ENCODE measurements around the gene OXCT2.

DNA sequence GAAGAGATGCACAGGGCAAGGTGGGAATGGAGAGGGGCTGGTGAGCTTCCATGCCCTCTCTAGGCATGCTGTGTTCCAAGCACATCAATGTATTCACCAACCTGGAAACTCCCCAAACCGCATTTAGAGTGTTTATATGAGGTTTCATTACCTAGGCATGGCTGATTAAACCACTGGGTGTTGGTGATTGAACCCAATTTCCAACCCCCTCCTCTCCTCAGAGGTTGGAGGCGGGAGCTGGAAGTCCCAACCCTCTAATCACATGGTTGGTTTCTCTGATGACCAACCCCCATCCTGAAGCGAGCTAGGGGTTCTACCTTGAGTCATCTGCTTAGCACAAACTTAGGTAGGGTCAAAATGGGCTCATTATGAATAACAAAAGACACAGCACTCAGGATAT, 35.4 kb downstream of the OXCT2 start:
- TF ChIP-seq, protein P1, sequence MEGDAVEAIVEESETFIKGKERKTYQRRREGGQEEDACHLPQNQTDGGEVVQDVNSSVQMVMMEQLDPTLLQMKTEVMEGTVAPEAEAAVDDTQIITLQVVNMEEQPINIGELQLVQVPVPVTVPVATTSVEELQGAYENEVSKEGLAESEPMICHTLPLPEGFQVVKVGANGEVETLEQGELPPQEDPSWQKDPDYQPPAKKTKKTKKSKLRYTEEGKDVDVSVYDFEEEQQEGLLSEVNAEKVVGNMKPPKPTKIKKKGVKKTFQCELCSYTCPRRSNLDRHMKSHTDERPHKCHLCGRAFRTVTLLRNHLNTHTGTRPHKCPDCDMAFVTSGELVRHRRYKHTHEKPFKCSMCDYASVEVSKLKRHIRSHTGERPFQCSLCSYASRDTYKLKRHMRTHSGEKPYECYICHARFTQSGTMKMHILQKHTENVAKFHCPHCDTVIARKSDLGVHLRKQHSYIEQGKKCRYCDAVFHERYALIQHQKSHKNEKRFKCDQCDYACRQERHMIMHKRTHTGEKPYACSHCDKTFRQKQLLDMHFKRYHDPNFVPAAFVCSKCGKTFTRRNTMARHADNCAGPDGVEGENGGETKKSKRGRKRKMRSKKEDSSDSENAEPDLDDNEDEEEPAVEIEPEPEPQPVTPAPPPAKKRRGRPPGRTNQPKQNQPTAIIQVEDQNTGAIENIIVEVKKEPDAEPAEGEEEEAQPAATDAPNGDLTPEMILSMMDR (IDR thresholded peaks at IDR 0.05; ENCODE audit: insufficient read depth, low read length), result no peak
- TF ChIP-seq, protein P2, sequence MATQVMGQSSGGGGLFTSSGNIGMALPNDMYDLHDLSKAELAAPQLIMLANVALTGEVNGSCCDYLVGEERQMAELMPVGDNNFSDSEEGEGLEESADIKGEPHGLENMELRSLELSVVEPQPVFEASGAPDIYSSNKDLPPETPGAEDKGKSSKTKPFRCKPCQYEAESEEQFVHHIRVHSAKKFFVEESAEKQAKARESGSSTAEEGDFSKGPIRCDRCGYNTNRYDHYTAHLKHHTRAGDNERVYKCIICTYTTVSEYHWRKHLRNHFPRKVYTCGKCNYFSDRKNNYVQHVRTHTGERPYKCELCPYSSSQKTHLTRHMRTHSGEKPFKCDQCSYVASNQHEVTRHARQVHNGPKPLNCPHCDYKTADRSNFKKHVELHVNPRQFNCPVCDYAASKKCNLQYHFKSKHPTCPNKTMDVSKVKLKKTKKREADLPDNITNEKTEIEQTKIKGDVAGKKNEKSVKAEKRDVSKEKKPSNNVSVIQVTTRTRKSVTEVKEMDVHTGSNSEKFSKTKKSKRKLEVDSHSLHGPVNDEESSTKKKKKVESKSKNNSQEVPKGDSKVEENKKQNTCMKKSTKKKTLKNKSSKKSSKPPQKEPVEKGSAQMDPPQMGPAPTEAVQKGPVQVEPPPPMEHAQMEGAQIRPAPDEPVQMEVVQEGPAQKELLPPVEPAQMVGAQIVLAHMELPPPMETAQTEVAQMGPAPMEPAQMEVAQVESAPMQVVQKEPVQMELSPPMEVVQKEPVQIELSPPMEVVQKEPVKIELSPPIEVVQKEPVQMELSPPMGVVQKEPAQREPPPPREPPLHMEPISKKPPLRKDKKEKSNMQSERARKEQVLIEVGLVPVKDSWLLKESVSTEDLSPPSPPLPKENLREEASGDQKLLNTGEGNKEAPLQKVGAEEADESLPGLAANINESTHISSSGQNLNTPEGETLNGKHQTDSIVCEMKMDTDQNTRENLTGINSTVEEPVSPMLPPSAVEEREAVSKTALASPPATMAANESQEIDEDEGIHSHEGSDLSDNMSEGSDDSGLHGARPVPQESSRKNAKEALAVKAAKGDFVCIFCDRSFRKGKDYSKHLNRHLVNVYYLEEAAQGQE (IDR thresholded peaks at IDR 0.05; ENCODE audit: insufficient replicate concordance, low read depth), result no peak
- TF ChIP-seq GABPA (IDR thresholded peaks at IDR 0.05; ENCODE audit: low read depth), result no peak

Data from HL-60 (cell line).